D721Med (cell line): ENCODE measurements around the gene FXYD2.
A peak's percentile ranks its signal among the peaks of the same experiment; 100 is the strongest.
"Not testable (repeated sequence)": the region's sequence is repeated elsewhere in the genome, so short reads cannot be mapped to it uniquely, and the experiment has no call there.

Source experiments
- DNase-seq: peaks from one replicate; pipeline ENCODE4 v3.0.0; 2011; ENCODE audit warnings: low spot score; ENCODE audit not compliant: insufficient read length
- FAIRE-seq: peaks from 2 replicates; lab custom pipeline; 2011; peaks lifted over from hg19 to GRCh38; lab: Jason Lieb, UNC
- TF ChIP-seq, protein P1 (sequence below): IDR thresholded peaks from 2 replicates; pipeline ENCODE4 v1.5.1; 2012; ENCODE audit warnings: mild to moderate bottlenecking, control low read depth; ENCODE audit not compliant: insufficient read depth; ENCODE audit errors: missing control alignments

Gene FXYD2

DNA sequence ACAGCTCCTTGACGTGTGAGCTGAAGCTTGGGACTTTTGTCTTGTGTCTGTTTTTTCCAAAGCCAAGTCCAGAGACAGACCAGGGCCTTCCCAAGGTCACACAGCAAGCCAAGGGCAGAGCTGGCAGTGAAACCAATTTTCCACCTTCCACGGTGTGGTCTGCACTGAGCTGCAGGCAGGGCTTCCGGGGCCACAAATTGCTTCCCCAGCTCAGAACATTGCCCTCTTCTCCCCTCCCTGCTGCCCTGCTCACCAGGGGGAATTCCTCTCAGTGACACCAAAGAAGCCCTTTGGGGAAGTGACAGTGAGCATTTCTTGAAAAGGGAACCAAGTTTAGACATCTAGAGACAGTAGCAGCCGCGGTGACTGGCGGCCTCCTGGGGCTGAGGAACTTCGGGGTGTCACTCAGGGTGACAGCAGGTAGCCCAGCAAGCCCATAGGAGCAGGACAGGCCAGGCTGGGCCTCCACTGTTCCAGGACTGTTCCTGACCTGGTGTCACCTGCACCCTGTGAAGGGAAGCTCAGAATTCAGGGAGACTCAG is 9.2 kb downstream of the FXYD2 start:
- FAIRE-seq (no peak), DNase-seq (no peak)
- TF ChIP-seq, protein P1, sequence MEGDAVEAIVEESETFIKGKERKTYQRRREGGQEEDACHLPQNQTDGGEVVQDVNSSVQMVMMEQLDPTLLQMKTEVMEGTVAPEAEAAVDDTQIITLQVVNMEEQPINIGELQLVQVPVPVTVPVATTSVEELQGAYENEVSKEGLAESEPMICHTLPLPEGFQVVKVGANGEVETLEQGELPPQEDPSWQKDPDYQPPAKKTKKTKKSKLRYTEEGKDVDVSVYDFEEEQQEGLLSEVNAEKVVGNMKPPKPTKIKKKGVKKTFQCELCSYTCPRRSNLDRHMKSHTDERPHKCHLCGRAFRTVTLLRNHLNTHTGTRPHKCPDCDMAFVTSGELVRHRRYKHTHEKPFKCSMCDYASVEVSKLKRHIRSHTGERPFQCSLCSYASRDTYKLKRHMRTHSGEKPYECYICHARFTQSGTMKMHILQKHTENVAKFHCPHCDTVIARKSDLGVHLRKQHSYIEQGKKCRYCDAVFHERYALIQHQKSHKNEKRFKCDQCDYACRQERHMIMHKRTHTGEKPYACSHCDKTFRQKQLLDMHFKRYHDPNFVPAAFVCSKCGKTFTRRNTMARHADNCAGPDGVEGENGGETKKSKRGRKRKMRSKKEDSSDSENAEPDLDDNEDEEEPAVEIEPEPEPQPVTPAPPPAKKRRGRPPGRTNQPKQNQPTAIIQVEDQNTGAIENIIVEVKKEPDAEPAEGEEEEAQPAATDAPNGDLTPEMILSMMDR, result no peak

DNA sequence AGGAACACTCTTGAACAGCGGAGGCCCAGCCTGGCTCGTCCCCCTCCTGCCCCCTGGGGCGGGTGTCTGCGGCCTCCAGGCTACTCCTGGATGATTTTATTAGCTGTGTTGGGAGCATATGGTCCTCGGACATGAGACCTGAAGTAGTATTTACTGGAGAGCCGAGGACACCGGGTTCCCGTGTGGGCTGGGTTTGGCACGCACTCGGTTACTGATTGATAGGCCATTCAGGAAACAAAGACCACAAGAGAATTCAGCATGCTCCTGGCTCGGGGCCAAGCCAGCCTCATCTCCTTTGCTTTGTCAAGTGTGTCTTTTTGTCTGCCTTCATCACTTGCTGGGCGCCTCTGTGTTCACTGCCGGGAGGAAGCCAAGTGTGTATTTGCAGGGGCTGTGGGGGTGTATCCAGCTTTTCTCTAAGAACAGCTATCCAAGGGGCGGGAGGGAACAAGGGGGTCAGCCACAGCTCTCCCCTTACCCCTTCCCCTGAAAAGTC is 9.7 kb downstream of the FXYD2 start:
- DNase-seq (no peak), FAIRE-seq (no peak)
- TF ChIP-seq, protein P1, result no peak

DNA sequence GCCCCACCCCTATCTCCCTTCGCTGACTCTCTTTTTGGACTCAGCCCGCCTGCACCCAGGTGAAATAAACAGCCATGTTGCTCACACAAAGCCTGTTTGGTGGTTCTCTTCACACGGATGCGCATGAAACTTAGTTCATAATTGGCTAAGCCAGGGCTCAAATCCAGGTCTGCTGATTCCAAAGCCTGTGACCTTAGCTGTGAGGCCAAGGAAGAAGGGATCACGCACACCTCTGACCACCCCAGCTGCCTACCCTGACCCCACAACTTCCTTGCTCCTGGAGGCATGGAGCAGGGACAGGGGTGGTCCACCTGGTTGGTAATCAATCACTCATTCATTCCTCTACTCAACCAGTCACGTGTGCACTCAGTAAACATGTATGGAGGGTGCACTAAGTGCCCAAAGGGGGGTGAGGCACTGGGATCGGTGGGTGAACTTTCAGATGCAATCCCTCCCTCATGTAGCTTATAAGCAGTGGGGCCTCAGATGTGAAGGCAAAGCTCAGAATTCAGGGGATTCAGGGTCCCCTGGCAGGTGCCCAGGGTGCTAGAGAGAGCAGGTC is 10.3 kb downstream of the FXYD2 start:
- DNase-seq (no peak), FAIRE-seq (no peak)
- TF ChIP-seq, protein P1, result no peak

DNA sequence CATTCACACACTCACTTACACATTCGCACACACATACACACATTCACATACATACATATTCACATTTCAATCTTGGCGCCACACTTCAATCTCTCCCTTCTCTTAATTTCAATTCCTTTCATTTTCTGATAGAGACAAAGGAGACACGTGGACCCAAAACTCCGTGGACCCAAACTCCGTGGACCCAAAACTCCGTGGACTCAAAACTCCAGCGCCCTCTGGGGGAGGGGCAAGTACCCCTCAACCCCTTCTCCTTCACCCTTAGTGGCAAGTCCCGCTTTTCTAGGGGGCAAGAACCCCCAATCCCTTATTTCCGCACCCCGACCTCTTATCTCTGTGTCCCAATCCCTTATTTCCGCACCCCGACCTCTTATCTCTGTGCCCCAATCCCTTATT is 14.5 kb downstream of the FXYD2 start:
- not testable (repeated sequence) for FAIRE-seq, DNase-seq

DNA sequence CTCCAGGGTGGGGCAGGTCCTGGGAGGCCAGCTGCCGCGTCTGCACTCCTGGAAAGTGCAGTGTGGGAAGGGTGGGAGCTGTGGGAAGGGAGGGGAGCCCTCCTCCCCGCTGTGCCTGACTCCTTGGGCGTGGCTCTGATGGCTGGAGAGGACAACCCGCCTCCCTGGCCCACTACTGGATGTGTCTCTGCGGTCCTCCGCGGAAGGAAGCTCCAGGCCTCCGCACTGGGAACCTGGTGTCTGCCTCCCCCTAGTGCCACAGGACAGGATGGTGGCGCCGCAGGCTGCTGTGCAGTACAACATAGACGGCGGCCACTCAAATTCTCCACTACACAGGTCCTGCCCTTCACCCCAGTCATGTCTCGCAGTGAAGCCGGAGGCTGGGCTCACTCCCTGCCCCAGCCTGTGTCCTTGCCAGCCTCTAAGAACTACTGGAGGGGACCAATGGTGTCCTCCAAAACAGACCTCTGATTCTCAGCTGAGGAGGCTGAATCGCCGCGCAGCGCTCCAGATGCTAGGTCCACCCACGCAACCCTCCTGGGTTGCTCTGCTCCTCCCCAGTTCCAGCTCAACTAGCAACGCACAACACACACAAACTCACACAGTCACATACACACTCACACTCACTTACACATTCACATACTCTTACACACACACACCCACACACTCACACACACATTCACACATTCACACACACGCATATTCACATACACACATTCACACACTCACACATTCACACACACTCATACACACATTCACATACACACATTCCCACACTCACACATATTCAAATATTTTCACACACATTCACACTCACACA is 15.1 kb downstream of the FXYD2 start:
- FAIRE-seq (no peak), DNase-seq (peak; percentile 73)
- TF ChIP-seq, protein P1, result peak; percentile 92

DNA sequence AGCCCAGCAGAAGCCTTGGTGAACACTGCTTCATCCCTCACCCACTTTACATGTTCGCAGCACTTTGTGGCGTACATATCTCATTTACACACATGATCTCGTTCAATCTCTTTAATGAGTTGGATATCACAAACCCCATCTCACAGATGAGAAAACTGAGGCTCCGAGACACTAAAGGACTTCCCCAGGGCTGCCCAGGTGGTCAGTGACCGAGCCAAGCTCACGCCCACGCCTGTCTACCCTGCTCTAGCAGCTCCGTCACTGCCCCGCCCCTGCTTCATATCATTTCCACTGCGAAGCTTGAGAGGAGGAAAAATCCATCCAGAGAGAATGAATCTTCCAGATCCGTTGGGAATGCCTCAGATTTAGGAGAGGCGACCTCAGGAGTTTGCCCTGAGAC is 15.8 kb downstream of the FXYD2 start:
- DNase-seq (no peak), FAIRE-seq (no peak)
- TF ChIP-seq, protein P1, result no peak

DNA sequence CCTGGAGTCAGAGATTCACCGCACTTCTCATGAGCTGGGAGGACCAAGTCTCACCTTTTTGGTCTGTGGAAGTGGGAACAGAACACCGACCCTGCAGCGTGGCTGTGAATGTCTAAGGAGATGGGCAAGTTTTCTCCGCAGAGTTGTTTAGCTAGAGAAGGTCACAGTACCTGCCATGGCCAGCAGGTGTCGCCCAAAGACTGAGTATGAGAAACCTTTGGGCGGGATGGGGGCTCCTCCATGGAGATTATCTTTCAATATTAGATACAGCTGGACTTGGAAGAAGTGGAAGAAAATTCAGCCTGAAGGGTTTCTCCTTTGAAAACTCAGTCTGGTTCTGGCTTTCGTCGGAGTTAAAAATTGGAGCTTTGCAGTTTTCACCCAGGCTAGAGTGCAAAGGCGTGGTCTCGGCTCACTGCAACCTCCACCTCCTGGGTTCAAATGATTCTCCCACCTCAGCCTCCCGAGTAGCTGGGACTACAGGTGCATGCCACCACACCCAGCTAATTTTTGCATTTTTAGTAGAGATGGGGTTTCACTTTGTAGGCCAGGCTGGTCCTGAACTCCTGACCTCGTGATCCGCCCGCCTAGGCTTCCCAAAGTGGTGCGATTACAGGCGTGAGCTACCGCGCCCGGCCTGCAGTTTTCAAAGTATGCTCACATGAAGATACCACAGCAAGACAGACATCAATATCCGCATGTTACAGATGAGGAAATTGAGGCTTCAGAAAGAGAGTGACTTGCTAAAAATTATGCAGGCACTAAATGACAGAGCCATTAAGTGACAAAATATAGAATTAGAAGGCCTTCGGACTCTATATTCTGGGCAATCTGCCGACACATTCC is 16.8 kb downstream of the FXYD2 start:
- FAIRE-seq, result no peak
- DNase-seq, result no peak
- TF ChIP-seq, protein P1, result peak; percentile 82
